ENCODE results near the gene CDPF1. TPM values are rescaled to one million over a fixed set of nuclear protein-coding genes. Genes with fewer than 3 reads are reported as not detected.

CDPF1 gene
- total RNA-seq, 1 experiment from 2014 or later: 16.3 TPM

- ChIA-PET POLR2A (no interaction called here), RAD21 (ENCODE audit: low non-redundant PET in 1 of 2, low total read pairs in 2 of 2, uncharacterized antibody in 2 of 2, unreplicated experiment in 2 of 2) (no interaction called here), CTCF (no interaction called here)
- Histone ChIP-seq H4K20me1 (ENCODE audit: insufficient read depth) (no peaks in the 10 kb centered on the region), H3K4me1 (ENCODE audit: control insufficient read depth in 1 of 2, insufficient read depth in 2 of 2, low read length in 2 of 2) (no peaks in the 10 kb centered on the region), H3K9me3 (ENCODE audit: control insufficient read depth in 1 of 2, insufficient read depth in 1 of 2, low read depth in 1 of 2, low read length in 2 of 2) (peaks cover 8 to 9% of the 10 kb centered on the region in 2 experiments; a peak in 3 of 4 replicates), H3K9me2 (ENCODE audit: insufficient read depth) (no peaks in the 10 kb centered on the region), H3K27me3 (ENCODE audit: insufficient read depth, low read length) (no peaks in the 10 kb centered on the region), H3K36me3 (ENCODE audit: control insufficient read depth in 1 of 2, insufficient read depth in 2 of 2, low read length in 2 of 2) (peaks cover 2 to 4% of the 10 kb centered on the region in 2 experiments; a peak in 2 of 4 replicates), H3K27ac (ENCODE audit: low read depth, low read length) (no peak overlapping the region), H3K9ac (ENCODE audit: low read length) (no peak overlapping the region), H3K4me2 (ENCODE audit: low read length) (no peak overlapping the region), H3K4me3 (replicated peaks in 1 of 2; ENCODE audit: low read depth in 1 of 2, low read length in 2 of 2) (no peak overlapping the region), H3K79me2 (ENCODE audit: insufficient read depth, low read length) (no peaks in the 10 kb centered on the region), H2AFZ (ENCODE audit: low read depth, low read length, poor library complexity, severe bottlenecking) (no peak overlapping the region)
- ATAC-seq (no peak), DNase-seq (ENCODE audit: low read depth, low spot score) (no peak)
- no peak for TF ChIP-seq TCF7L2 (IDR thresholded peaks at IDR 0.05; ENCODE audit: borderline replicate concordance, extremely low read depth, insufficient read depth, insufficient read length)
- no peak for TF ChIP-seq ZFX (IDR thresholded peaks at IDR 0.05)
- no peak for TF ChIP-seq EGR1 (IDR thresholded peaks at IDR 0.05; ENCODE audit: low read depth)
- TF ChIP-seq, protein P1, sequence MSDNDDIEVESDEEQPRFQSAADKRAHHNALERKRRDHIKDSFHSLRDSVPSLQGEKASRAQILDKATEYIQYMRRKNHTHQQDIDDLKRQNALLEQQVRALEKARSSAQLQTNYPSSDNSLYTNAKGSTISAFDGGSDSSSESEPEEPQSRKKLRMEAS (IDR thresholded peaks at IDR 0.05): no peak
- no peak for TF ChIP-seq FOSL1 (IDR thresholded peaks at IDR 0.05; ENCODE audit: low read depth)
- TF ChIP-seq SIN3A (IDR thresholded peaks at IDR 0.05; ENCODE audit: low read depth): no peak
- no peak for TF ChIP-seq POLR2A (IDR thresholded peaks at IDR 0.05; ENCODE audit: borderline replicate concordance, extremely low read depth, insufficient read depth, insufficient read length)
- no peak for TF ChIP-seq CTCF (IDR thresholded peaks at IDR 0.05 in 2 of 3, conservative IDR thresholded peaks at IDR 0.05 in 1 of 3; ENCODE audit: borderline replicate concordance in 1 of 3, insufficient read depth in 1 of 3, low read depth in 2 of 3, low read length in 2 of 3)
- TF ChIP-seq, protein P2, sequence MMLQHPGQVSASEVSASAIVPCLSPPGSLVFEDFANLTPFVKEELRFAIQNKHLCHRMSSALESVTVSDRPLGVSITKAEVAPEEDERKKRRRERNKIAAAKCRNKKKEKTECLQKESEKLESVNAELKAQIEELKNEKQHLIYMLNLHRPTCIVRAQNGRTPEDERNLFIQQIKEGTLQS (IDR thresholded peaks at IDR 0.05): no peak
- TF ChIP-seq RAD21 (IDR thresholded peaks at IDR 0.05; ENCODE audit: low read depth): no peak
- TF ChIP-seq JUND (IDR thresholded peaks at IDR 0.05): no peak
- no peak for TF ChIP-seq YY1 (IDR thresholded peaks at IDR 0.05; ENCODE audit: extremely low read depth, insufficient replicate concordance, low read depth, low read length)
- TF ChIP-seq ELF1 (IDR thresholded peaks at IDR 0.05; ENCODE audit: borderline replicate concordance, low read depth): no peak
- TF ChIP-seq ZNF274 (IDR thresholded peaks at IDR 0.05; ENCODE audit: low read depth, low read length): no peak
- TF ChIP-seq EZH2phosphoT487 (IDR thresholded peaks at IDR 0.05; ENCODE audit: borderline replicate concordance): no peak
- no peak for TF ChIP-seq POLR2AphosphoS5 (IDR thresholded peaks at IDR 0.05; ENCODE audit: low read depth, low read length)
- BruUV-seq (replicated peaks): no TSS peak
- intact Hi-C loops (cut with micrococcal nuclease): no loop called here
These were observed 37.9 kb downstream of the CDPF1 start for GRCh38 chr22:46212195-46212594.

Measured in HCT116 (cell line).